ENCODE measurements around the gene UNC119.

UNC119 gene

GRCh38 chr17:28547623-28548416, 4.6 kb downstream of the UNC119 start:
- Histone ChIP-seq H3K27ac (peak overlapping the region in 7 of 21 experiments; percentile 2 to 74 (median 32)), H3K4me3 (no peak overlapping the region)

- no peak overlapping the region for H3K27ac ChIP-seq
Measured at GRCh38 chr17:28547096-28547622, 5.3 kb downstream of the UNC119 start.

DNA sequence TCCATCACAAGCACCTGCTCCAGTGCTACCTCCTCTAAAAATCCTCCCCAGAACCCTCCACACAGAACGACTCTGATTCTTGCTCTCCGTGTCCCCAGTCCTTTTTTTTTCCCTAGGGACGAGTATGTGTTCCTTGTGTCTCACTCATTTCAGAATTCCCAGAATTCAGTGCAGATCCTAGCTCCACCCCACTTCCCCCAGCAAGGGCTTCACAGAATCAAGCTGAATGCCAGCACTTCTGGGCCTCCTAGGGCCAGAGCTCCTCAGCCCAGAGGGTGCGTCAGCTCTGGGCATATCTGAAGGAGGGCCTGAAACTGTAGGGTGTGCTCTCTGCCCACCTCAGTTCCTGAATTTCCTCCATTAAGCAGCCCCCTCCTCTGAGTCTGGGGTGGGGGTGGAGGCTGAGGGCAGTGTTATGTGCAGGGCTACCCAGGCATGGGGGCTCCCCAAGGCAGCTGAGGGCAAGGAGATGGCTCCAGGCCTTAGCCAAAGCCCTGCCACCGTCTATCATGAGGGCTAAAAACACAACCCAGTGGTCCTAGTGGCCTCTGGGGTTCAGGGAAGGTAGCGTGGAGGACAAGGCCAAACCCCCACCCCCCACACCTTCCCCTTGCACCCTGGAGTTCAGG, 6.5 kb downstream of the UNC119 start:
- Histone ChIP-seq H3K4me3 (no peak overlapping the region), H3K27ac (no peak overlapping the region)

More at GRCh38 chr17:28547096-28547622, 5.3 kb downstream of the UNC119 start:
- no peak overlapping the region for H3K4me3 ChIP-seq

GRCh38 chr17:28545141-28545503, 7.3 kb downstream of the UNC119 start:
- Histone ChIP-seq H3K4me3 (no peak overlapping the region), H3K27ac (no peak overlapping the region)

GRCh38 chr17:28544402-28545140, 7.9 kb downstream of the UNC119 start:
- H3K27ac ChIP-seq = no peak overlapping the region

DNA sequence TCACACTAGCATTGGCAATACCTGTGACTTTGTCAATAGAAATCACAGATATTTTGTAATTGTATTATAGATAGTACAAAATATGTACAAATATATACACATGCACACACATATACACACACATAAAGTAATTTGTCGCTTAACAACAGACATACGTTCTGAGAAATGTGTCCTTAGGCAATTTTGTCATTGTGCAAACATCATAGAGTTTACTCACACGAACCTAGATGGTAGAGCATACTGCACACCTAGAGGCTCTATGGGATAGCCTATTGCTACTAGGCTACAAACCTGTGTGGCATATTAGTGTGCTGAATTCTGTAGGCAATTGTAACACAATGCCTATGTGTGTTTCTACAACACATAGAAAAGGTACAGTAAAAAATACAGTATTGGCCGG, 11.0 kb downstream of the UNC119 start:
- H3K4me3 ChIP-seq = no peak overlapping the region
- H3K27ac ChIP-seq = no peak overlapping the region

More at GRCh38 chr17:28544402-28545140, 7.9 kb downstream of the UNC119 start:
- no peak overlapping the region for H3K4me3 ChIP-seq

DNA sequence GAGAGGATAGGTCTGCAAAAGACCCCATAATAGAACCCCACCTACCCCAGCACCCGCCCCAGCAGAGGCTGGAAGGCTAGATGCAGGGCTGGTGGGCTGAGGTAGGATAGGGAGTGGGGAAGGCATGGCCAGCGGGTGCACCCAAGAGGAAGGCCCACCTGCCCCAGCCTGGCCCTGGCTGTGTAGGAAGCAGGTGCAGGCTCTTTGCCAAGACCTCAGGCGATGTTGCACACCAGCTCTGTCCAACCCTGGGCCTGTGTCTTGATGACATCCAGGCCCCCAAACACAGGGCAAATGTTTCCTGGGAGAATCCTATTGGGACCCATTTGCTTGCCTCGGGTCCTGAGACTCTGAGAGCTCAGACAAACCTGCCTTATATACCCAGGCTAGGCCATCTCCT, 12.2 kb downstream of the UNC119 start:
- Histone ChIP-seq H3K27ac (peak overlapping the region in 1 of 21 experiments; percentile 10), H3K4me3 (no peak overlapping the region)

GRCh38 chr17:28538296-28538895, 14.0 kb downstream of the UNC119 start:
- H3K4me3 ChIP-seq = no peak overlapping the region

GRCh38 chr17:28537219-28537610, 15.2 kb downstream of the UNC119 start:
- Histone ChIP-seq H3K27ac (no peak overlapping the region), H3K4me3 (no peak overlapping the region)

More at GRCh38 chr17:28538296-28538895, 14.0 kb downstream of the UNC119 start:
- H3K27ac ChIP-seq = no peak overlapping the region

GRCh38 chr17:28536532-28537218, 15.7 kb downstream of the UNC119 start:
- H3K4me3 ChIP-seq = no peak overlapping the region
- H3K27ac ChIP-seq = no peak overlapping the region

GRCh38 chr17:28534740-28535375, 17.6 kb downstream of the UNC119 start:
- no peak overlapping the region for H3K4me3 ChIP-seq
- H3K27ac ChIP-seq = no peak overlapping the region

DNA sequence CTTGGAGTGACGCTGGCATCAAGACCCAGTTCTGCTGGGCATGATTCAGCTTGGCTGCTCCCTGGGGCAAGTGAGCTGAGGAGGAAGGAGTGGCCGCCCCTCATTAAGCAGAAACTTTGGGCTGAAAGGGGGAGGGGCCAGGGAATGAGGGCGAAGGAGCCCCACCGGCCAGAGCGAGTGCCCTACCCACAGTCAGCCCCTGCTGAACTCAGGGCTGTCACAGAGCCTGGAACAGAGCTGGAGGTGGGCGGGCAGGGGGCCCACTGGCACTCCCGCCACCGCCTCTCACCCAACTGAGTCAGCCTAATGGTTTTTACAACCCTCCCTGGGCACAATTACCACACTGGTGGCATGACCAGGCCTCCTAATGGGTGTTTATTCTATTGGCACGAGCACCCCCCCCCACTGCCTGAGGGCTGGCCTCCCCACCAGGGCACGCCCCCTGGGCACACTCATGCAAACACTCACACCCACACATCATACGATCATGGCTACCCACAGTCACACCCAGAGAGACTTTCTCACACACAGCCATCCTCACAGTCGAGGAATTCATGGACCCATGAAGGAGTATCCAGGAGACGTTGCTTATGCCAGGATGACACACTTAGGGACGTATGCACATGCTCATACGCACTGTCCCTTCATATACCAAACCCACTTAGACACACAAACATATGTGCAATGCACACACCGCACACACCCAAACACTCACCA, 19.2 kb downstream of the UNC119 start:
- peak overlapping the region in 13 of 21 experiments; percentile 1 to 85 (median 62) for H3K27ac ChIP-seq
- H3K4me3 ChIP-seq = no peak overlapping the region

GRCh38 chr17:28532050-28532960, 20.1 kb downstream of the UNC119 start:
- Histone ChIP-seq H3K27ac (peak overlapping the region in 15 of 21 experiments; percentile 1 to 85 (median 62)), H3K4me3 (no peak overlapping the region)

DNA sequence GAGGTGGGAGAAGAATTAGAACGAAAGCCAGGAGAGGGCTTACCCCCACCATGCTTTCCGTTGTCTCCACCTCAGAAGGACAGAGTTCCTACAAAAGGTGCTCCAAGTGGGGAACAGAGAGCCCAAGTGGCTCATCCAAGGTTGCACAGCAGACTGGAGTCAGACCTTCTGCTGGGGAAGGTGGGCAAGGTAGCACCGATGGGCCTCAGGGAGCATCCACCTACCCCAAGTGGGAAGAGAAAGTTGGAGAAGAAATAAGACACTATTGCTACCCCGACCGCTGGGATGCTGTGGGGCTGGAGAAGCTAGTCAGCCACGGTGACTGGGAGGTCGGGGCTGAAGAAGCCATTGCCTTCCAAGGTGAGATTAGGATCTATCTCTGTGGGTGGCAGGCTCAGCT, 21.5 kb downstream of the UNC119 start:
- Histone ChIP-seq H3K27ac (peak overlapping the region in 1 of 21 experiments; percentile 48), H3K4me3 (no peak overlapping the region)

DNA sequence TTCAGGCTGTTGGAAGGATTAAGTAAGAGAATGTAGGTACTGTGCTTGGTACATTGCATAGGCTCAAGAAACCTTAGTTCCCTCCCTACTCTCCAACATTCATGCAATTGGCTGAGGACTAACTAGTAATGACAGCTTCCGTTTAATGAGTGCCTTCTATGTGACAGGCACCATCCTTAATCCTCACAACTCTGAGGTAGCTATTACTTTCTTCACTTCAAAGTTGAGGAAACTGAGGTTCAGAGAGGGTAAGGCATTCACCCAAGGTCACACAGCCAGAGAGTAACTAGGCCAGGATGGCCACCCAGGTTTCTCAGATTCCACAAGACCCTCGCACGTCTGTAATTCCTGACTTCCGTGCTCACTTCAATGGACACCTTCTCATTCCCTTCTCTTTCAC, 22.2 kb downstream of the UNC119 start:
- Histone ChIP-seq H3K4me3 (no peak overlapping the region), H3K27ac (peak overlapping the region in 1 of 21 experiments; percentile 48)

- Histone ChIP-seq H3K4me3 (no peak overlapping the region), H3K27ac (peak overlapping the region in 1 of 21 experiments; percentile 65)
Measured at GRCh38 chr17:28529013-28529400, 23.4 kb downstream of the UNC119 start.

Measured in skin epidermis (tissue), 12 donors.